Kidney (tissue), 14 donors: ENCODE data around the gene GPR55. TPM values are rescaled to one million over a fixed set of nuclear protein-coding genes. Genes with fewer than 3 reads are reported as not detected.
A peak's percentile ranks its signal among the peaks of the same experiment; 100 is the strongest.

Experiments used
- DNase-seq, 5 donors: peaks; one replicate each; pipeline ENCODE4 v3.0.0-alpha.2; 2013 to 2020
- FAIRE-seq: peaks from 2 replicates; lab custom pipeline; 2012; peaks lifted over from hg19 to GRCh38; lab: Jason Lieb, UNC
- H3K27ac ChIP-seq, 2 donors: one replicate each; pipeline ENCODE4 v1.7.0; 2013; ENCODE audit warnings: low read depth in 2 of 2, low read length in 2 of 2, inconsistent platforms in 1 of 2
- H3K27me3 ChIP-seq: one replicate; pipeline ENCODE4 v1.7.1; 2013; ENCODE audit warnings: low read length, inconsistent platforms; ENCODE audit not compliant: control insufficient read depth, insufficient read depth
- H3K36me3 ChIP-seq, 3 donors: one replicate each; pipeline versions ENCODE4 v1.7.0 to v1.7.1; 2013; ENCODE audit warnings: low read length in 3 of 3, control low read depth in 1 of 3, inconsistent platforms in 1 of 3; ENCODE audit not compliant: insufficient read depth in 3 of 3, control insufficient read depth in 2 of 3
- H3K4me1 ChIP-seq, 3 donors: one replicate each; pipeline versions ENCODE4 v1.7.0 to v1.7.1; 2013; ENCODE audit warnings: low read length in 3 of 3, inconsistent platforms in 1 of 3, low read depth in 1 of 3; ENCODE audit not compliant: control insufficient read depth in 2 of 3, insufficient read depth in 2 of 3
- H3K4me3 ChIP-seq, 3 donors: one replicate each; pipeline versions ENCODE4 v1.7.0 to v1.8.1; 2013; ENCODE audit warnings: low read length in 3 of 3, control low read depth in 1 of 3, inconsistent platforms in 1 of 3
- H3K9ac ChIP-seq, 3 donors: one replicate each; pipeline versions ENCODE4 v1.7.0 to v1.7.1; 2013; ENCODE audit warnings: low read length in 3 of 3, control low read depth in 1 of 3, inconsistent platforms in 1 of 3
- H3K9me3 ChIP-seq, 3 donors: one replicate each; pipeline versions ENCODE4 v1.7.0 to v1.7.1; 2013; ENCODE audit warnings: low read length in 3 of 3, control low read depth in 1 of 3, inconsistent platforms in 1 of 3; ENCODE audit not compliant: control insufficient read depth in 2 of 3, insufficient read depth in 1 of 3
- intact Hi-C: fragments of 100-400 bp; cut with DNase I; formaldehyde crosslinking; loops from one replicate; pipeline ENCODE4 v1.11.1; 2022
- polyA plus RNA-seq: library from polyadenylated mRNA; stranded (reverse); fragments of 350-450 nt; fragmentation: Illumina TruSeq; extraction: RNeasy Lipid Tissue Mini Kit (QIAGEN cat#74804); gene quantifications from one replicate; pipeline ENCODE4 v1.2.3, GENCODE V29; 2014; ENCODE audit warnings: low read depth, low replicate concordance; ENCODE audit not compliant: insufficient read depth
- total RNA-seq: library from RNA; stranded (reverse); fragmentation: NEBNext Ultra II Directional; extraction: Animal tissue kit (Norgen Biotek cat#: 25700); gene quantifications from one replicate; pipeline ENCODE4 v1.2.1, GENCODE V29; 2021
- TF ChIP-seq, protein P1 (sequence below): IDR thresholded peaks from 3 replicates; pipeline ENCODE4 v1.5.1; 2012; ENCODE audit warnings: mild to moderate bottlenecking, moderate library complexity, borderline replicate concordance; ENCODE audit not compliant: insufficient read depth; ENCODE audit errors: extremely low read depth
- donor health status: control.
- donor health status: control.
- donor health status: control.
- donor health status: control.
- donor health status: control.
- donor health status: DM: yes; HTN: yes; CAD: no.
- donor health status: Normal renal cell carcinoma (clear cell type).

GPR55 gene
- total and polyA plus RNA-seq, 2 donors from 2014 or later: 0.69 TPM; not detected in 1

DNA sequence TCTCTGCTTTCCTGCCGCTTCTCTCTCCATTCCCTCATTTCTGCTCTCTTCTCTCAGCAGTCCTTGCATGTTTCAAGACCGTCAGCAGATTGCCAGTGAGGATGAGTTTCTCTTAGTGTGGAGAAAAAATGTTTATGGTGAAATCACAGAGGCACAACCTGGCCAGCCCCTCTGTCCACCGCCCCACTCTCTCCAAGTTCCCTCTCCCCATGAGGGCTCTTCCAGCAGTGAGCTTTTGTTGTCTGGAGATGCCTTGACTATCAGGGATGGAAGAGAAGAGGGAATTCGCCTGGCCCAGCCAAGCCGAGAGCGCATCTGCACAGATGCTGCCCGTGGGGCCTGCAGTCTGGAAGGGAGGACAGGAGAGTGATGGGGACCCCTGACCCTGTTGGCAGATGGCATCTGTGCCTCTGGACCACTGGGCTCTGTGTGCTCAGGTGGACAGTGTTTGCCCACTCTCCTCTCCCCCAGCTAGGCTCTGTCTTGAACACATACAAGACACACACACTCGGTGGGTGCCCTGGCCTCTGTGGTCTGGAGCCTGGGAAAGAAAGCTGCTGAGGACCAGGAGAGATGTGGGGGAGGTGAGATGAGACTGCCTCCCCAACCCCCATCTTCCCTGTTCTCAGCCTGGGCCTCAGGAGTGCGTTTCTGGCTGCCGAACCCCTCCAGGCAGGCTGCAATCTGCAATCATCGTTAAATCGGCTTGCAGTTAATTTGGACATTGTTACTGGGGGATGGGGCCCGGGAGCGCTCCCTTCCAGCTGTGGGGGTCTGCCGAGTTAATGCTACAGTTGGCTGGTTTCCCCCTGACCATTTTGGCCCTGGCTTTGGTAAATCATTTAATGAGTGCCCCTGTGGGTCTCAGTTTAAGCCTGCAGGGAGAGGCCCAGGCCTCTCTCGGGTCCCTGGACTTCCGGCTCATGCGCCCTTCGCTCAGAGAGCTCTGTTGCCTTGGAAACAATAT, 55.8 kb downstream of the GPR55 start:
- DNase-seq: peak in 4 of 5 donors; percentile 92 to 96 (median 93)
- Histone ChIP-seq H3K36me3 (no peaks in the 10 kb centered on the region), H3K27me3 (no peaks in the 10 kb centered on the region), H3K27ac (peak overlapping the region; percentile 14 to 72), H3K4me3 (no peak overlapping the region), H3K9me3 (no peaks in the 10 kb centered on the region), H3K4me1 (peaks cover 5 to 52% (median 34%) of the 10 kb centered on the region in 3 donors), H3K9ac (peak overlapping the region in 1 of 3 donors; percentile 43)
- no peak for FAIRE-seq
- TF ChIP-seq, protein P1, sequence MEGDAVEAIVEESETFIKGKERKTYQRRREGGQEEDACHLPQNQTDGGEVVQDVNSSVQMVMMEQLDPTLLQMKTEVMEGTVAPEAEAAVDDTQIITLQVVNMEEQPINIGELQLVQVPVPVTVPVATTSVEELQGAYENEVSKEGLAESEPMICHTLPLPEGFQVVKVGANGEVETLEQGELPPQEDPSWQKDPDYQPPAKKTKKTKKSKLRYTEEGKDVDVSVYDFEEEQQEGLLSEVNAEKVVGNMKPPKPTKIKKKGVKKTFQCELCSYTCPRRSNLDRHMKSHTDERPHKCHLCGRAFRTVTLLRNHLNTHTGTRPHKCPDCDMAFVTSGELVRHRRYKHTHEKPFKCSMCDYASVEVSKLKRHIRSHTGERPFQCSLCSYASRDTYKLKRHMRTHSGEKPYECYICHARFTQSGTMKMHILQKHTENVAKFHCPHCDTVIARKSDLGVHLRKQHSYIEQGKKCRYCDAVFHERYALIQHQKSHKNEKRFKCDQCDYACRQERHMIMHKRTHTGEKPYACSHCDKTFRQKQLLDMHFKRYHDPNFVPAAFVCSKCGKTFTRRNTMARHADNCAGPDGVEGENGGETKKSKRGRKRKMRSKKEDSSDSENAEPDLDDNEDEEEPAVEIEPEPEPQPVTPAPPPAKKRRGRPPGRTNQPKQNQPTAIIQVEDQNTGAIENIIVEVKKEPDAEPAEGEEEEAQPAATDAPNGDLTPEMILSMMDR: no peak
- intact Hi-C loops: no loop called here

DNA sequence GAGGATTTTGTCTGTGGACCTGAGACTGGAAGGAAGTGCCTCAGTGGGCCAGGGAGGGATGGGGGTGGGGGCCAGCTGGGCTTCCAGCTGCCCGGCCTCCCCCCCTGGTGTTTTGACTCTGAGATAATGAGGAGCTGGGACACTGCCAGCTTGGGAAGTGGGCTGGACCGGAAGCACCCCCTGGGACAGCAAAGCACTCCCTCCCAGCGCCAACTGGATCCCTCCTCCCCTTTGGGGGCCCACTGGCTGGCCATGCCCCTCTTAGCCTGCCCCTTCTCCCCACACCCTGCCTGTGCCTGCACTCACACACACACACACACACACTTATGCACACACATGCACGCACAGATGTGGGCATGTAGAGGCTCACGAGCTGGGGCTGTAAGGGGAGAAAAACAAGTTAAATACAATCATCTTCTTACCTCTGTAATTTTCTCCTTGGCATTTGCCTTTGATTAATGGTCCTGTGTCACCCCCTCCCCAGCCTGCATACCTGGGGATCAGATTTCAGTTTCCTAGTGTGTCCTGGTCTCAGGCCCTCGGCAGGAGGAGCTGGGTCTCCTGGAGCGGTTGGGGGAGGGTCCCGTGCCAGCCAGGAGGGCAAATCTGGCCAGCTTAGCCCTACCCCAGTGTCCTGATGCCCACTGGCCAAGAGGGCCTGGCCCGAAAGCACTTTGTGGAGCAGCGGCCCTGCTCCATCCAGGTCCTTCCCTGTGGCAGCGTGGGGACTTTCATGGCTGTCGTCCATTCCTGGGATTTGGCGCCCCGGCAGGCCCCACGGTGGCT, 56.7 kb downstream of the GPR55 start:
- Histone ChIP-seq H3K9ac (peak overlapping the region in 1 of 3 donors; percentile 43), H3K4me1 (peaks cover 5 to 46% (median 34%) of the 10 kb centered on the region in 3 donors)

DNA sequence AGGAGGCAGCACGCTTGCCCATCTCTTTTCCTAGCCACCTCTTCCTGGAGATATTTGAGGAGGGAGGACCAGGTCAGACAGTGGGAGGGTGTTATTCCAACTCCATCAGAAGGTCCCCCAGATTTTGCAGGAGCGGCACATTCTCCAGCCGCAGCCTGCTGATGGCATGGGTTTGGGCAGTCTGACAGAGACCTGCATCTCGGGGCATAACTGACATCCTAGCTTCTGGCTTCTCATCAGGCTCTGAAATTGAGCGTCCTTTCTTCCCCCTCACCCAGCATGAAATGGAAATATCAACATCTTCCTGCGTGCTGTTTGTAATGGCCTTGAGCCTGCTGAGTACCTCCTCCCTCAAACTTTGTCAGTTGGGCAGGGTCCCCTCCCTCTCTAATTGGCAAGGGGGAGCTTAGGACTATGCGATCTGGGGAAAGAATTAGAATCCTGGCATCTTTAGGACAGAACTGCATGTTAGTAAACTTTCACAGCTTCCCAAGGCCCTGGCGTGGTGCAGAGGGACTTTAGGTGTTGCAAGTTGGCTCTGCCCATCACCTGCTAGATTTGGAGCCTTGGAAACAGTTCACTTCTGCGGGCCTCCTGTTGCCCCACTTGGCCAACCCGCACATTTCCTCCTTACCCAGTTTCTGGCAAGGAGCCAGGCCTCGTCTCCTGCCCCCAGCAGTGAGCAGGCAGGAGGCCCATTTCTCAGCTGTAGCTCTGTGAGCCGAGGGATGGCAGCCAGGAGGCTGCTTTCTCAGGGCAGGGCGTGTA, 58.1 kb downstream of the GPR55 start:
- H3K27me3 ChIP-seq: no peaks in the 10 kb centered on the region
- H3K36me3 ChIP-seq: no peaks in the 10 kb centered on the region
- DNase-seq: peak in 2 of 5 donors; percentile 71
- intact Hi-C loops: no loop called here
- peak overlapping the region in 1 of 3 donors; percentile 8 for H3K9ac ChIP-seq
- H3K4me1 ChIP-seq: peaks cover 5 to 44% (median 34%) of the 10 kb centered on the region in 3 donors
- TF ChIP-seq, protein P1: no peak
- peak overlapping the region in 2 of 3 donors; percentile 49 to 77 for H3K4me3 ChIP-seq
- H3K27ac ChIP-seq: no peak overlapping the region
- H3K9me3 ChIP-seq: no peaks in the 10 kb centered on the region
- no peak for FAIRE-seq

More for the DNA sequence above, 56.7 kb downstream of the GPR55 start:
- DNase-seq: peak in 4 of 5 donors; percentile 90 to 95 (median 93)
- Histone ChIP-seq H3K27ac (peak overlapping the region; percentile 14 to 49), H3K36me3 (no peaks in the 10 kb centered on the region), H3K9me3 (no peaks in the 10 kb centered on the region), H3K27me3 (no peaks in the 10 kb centered on the region), H3K4me3 (peak overlapping the region in 1 of 3 donors; percentile 21)
- TF ChIP-seq, protein P1: no peak
- intact Hi-C loops: no loop called here
- no peak for FAIRE-seq
